GM19324 (cell line): Measurements from ENCODE around the gene UST.

Experiments
- ATAC-seq: cut with Tn5 transposase; IDR thresholded peaks from one replicate; pipeline ENCODE4 v1.9.1; 2021; ENCODE audit warnings: mild to moderate bottlenecking, moderate library complexity; ENCODE audit not compliant: unreplicated experiment, low FRiP score

The UST gene, protein sequence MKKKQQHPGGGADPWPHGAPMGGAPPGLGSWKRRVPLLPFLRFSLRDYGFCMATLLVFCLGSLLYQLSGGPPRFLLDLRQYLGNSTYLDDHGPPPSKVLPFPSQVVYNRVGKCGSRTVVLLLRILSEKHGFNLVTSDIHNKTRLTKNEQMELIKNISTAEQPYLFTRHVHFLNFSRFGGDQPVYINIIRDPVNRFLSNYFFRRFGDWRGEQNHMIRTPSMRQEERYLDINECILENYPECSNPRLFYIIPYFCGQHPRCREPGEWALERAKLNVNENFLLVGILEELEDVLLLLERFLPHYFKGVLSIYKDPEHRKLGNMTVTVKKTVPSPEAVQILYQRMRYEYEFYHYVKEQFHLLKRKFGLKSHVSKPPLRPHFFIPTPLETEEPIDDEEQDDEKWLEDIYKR

DNA sequence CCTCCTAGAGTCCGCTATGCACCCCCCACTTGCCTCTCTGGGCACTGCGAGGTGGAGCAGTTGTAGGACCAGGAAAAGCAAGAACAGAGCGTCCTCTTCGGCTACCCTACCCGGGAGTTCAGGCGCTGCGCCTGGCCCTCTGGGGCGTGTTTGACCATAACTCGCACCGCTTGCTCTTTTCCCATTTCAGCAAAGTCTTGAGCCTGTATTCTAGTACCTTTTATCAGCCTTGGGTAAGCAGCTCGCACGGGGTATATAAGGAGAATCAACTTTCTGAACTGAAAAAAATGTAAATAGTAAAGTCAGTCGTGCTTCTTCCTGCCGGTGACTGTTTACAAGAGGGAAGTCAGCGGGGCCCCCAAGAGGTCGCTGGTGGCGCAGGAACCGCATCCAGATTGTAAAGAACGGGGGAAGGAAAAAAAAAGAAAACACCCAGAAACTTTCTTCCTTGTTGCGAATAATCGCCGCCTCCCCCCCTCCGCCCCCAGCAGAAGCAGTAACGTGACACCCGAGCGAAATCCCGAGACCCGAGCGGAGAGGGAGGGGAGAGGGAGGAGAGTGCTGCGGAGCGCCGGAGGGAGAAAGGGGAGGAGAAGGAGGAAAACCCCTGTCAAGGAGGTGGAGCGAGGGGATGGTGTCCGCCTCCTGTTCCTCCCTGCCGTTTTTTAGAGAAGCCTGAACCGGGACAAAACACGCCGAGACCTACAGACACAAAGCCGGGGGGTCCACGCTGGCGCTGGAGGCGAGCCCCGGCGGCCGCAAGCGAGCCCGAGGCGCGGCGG, at the start of gene UST:
Gene UST (plus strand): TSS at position 668 of the 782 bp plus-strand sequence. CDS start 401 bp downstream, outside the sequence.
- no peak for ATAC-seq

- no peak for ATAC-seq
These were observed 48.9 kb upstream of the UST start for GRCh38 chr6:148697895-148698440.

DNA sequence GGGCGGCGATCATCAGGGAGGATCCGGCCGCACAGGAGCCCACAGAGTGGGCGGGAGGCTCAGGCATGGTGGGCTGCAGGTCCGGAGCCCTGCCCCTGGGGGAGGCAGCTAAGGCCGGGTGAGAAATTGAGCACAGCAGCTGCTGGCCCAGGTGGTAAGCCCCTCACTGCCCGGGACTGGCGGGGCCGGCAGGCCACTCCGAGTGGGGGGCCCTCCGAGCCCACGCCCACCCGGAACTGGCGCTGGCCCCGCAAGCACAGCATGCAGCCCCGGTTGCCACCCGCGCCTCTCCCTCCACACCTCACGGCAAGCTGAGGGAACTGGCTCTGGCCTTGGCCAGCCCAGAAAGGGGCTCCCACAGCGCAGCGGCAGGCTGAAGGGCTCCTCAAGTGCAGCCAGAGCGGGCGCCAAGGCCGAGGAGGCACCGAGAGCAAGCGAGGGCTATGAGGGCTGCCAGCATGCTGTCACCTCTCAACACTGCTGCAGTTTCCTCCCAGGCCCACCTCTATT, 48.1 kb upstream of the UST start:
- ATAC-seq, result no peak

DNA sequence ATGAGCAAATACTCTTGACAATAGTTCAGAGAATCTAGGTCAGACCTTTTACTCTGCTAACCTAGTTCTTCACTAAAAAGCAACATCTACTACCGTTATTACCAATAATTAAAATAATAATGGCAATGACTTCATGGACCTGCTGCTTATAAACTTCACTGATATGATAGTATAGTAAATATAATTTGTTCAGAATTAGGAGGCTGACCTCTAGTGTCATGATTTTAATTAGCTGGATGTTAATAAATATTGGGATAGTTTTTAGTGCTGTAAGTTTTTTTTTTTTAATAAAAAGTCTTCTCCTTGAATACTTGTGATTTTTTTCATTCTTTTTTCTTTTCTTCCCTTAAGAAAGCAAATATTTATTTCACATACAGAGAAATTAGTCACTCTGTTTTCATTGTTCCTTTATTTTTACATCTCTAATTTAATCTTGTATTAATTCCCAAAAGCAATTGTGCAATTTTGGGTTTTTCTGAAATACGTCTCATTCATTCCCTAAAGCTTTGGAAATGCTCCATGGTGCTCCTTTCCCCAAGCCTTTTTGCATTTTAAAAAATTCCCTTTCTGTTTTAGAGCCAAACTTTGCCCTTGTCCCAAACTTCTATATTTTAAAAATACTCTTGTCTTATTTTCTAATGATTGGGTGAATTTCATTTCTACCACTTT, 46.6 kb upstream of the UST start:
- ATAC-seq, result no peak

DNA sequence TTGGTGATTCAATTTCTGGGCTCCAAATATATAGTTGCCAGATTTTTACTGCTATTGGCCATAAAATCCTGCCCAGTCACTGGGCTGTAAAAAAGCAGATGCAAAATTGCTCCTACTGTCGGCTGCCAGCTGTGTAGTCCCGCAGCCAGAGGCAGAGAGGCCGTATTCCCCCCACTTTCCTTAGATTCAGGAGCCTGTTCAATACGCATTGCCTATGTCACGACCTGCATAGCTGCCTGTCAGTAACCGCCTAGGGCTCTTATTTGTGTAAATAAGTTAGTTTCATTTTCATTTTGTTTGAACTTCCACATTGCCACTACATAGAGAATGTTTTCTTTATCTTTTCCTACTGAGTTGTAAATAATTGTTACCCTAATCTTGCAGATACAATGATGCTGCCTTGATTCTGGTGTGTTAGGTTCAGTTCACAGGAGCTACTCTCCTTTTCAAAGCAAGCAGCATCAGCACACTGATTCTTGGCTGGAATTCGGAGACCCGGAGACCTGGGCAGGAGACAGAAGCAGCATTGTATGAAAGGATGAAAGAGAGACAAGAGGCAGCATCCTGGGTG, 46.0 kb upstream of the UST start:
- peak; percentile 89 for ATAC-seq

DNA sequence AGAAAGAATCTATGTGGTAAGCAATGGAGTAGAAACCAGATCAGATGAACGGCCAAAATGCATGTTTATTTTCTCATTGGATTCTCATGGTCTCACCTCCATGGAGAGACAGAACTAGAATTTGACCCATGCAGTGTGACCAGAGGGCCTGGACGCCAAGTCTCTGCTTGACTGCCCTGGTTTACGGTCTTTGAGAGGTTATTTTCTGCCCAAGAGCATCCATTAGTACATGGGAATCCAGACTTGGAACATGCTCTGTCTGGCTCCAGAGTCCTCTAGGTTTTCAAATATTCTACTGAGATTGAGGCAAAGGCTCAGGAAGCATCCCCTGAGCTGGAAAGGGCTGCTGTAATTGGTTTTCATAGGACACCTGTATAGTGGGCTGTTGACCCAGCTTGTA, 45.5 kb upstream of the UST start:
- peak; percentile 27 for ATAC-seq

GRCh38 chr6:148703900-148704299, 42.9 kb upstream of the UST start:
- ATAC-seq, result no peak

- no peak for ATAC-seq
These were observed 42.2 kb upstream of the UST start for GRCh38 chr6:148704400-148705246.

DNA sequence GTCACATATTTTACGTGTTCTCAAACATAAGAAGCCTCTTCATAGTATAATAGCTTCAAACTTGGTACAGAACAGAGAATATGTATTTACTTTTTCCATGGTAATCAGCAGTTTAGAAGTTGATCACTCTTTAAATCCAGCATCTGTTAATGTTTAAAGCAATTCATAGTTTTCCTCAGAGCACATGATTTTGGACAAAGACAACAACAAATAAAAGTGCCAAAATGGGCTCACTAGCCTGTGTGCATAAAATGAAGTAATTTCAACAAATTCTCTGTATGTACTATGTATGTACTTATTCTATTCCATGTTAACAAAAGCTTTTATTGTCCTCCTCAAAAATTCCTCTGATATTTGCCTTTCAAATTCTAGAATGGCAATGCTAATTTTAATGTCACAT, 38.1 kb upstream of the UST start:
- no peak for ATAC-seq

GRCh38 chr6:148709577-148709976, 37.3 kb upstream of the UST start:
- no peak for ATAC-seq

GRCh38 chr6:148711833-148712654, 34.8 kb upstream of the UST start:
- no peak for ATAC-seq

GRCh38 chr6:148713033-148713738, 33.6 kb upstream of the UST start:
- ATAC-seq, result no peak

DNA sequence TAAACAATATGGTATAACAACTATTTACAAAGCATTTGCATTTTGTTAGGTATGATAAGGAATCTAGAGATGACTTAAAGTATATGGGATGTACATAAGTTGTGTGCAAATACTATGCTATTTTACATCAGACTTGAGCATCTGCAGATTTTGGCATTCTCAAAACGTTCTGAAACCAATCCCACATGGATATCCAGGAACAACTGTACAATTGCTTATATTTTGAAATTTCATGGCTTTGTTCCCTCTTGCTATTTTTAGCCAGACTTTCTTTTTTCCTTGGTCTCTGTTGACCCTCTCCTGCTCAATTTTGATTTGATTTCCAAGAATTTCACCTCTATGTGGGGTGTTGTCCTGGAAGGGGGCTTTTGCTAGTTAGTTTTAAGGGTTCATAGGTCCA, 32.9 kb upstream of the UST start:
- no peak for ATAC-seq

DNA sequence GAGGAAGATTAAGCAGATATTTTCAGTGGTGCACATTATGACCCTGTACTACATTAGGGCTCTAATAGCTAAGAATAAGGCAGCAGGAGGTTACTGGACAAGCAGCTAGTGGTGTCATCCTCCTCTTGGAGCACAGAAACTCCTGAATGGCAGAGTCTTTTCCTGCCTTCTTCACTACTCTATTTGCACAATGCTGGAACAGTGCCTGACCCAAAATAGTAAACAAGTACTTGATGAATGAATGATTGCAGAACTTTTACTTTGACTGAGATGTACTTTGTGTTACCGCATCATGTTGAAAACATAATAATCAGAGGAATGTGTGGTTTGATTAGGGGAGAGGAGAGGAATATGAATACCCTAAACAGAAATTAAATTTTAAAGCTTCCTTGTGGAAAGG, 30.0 kb upstream of the UST start:
- no peak for ATAC-seq

DNA sequence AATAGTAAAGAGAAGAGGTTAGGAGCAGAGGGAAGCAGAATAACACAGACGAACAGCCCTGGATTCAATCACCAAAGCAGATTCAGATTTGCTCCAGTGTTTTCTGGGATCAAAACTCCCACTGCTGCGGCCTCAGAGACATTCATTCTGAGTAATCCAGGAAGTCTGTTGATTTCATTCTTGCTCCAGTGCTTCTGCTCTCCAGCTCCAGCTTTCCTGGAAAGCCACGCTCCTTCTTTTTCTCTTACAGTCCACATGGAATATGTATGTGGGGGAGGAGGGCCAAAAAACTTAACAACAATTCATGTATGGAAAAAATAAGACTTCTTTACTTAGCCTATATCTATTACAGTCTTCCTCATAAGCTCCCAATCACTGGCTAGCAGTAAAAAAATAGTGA, 26.4 kb upstream of the UST start:
- no peak for ATAC-seq

GRCh38 chr6:148720897-148721296, 25.9 kb upstream of the UST start:
- ATAC-seq, result no peak

- no peak for ATAC-seq
These were observed 23.3 kb upstream of the UST start for GRCh38 chr6:148723484-148723883.

- ATAC-seq, result no peak
These were observed 22.4 kb upstream of the UST start for GRCh38 chr6:148724428-148724827.
